HG02852 (cell line): ENCODE data around the gene ZNF385B.
"Not testable (repeated sequence)": the region's sequence is repeated elsewhere in the genome, so short reads cannot be mapped to it uniquely, and the experiment has no call there.

ENCODE experiments used
- ATAC-seq: cut with Tn5 transposase; IDR thresholded peaks from one replicate; pipeline ENCODE4 v1.9.1; 2021; ENCODE audit warnings: mild to moderate bottlenecking, moderate library complexity; ENCODE audit not compliant: unreplicated experiment

The ZNF385B gene

GRCh38 chr2:179805001-179805400 is 56.4 kb downstream of the ZNF385B start:
- no peak for ATAC-seq

GRCh38 chr2:179804206-179804605 is 57.2 kb downstream of the ZNF385B start:
- ATAC-seq = no peak

- no peak for ATAC-seq
Measured at GRCh38 chr2:179802051-179802882, 59.1 kb downstream of the ZNF385B start.

- no peak for ATAC-seq
Measured at GRCh38 chr2:179800776-179801175, 60.6 kb downstream of the ZNF385B start.

GRCh38 chr2:179796213-179797007 is 65.0 kb downstream of the ZNF385B start:
- ATAC-seq = no peak

- ATAC-seq = no peak
Measured at GRCh38 chr2:179793902-179794301, 67.5 kb downstream of the ZNF385B start.

GRCh38 chr2:179793238-179793637 is 68.2 kb downstream of the ZNF385B start:
- no peak for ATAC-seq

GRCh38 chr2:179790235-179791217 is 70.9 kb downstream of the ZNF385B start:
- no peak for ATAC-seq

- ATAC-seq = no peak
Measured at GRCh38 chr2:179788104-179788503, 73.3 kb downstream of the ZNF385B start.

GRCh38 chr2:179787601-179788000 is 73.8 kb downstream of the ZNF385B start:
- ATAC-seq = no peak

- no peak for ATAC-seq
Measured at GRCh38 chr2:179785902-179786301, 75.5 kb downstream of the ZNF385B start.

GRCh38 chr2:179782346-179782745 is 79.1 kb downstream of the ZNF385B start:
- ATAC-seq = not testable (repeated sequence)

- ATAC-seq = no peak
Measured at GRCh38 chr2:179773986-179774385, 87.4 kb downstream of the ZNF385B start.

GRCh38 chr2:179772346-179772745 is 89.1 kb downstream of the ZNF385B start:
- no peak for ATAC-seq

GRCh38 chr2:179771791-179772190 is 89.6 kb downstream of the ZNF385B start:
- no peak for ATAC-seq

GRCh38 chr2:179770029-179770428 is 91.4 kb downstream of the ZNF385B start:
- no peak for ATAC-seq

- no peak for ATAC-seq
Measured at GRCh38 chr2:179769323-179769722, 92.1 kb downstream of the ZNF385B start.

- ATAC-seq = no peak
Measured at GRCh38 chr2:179768765-179769164, 92.6 kb downstream of the ZNF385B start.

GRCh38 chr2:179765666-179766065 is 95.7 kb downstream of the ZNF385B start:
- ATAC-seq = no peak

GRCh38 chr2:179764710-179765109 is 96.7 kb downstream of the ZNF385B start:
- peak; percentile 87 for ATAC-seq

- no peak for ATAC-seq
Measured at GRCh38 chr2:179758636-179759035, 102.8 kb downstream of the ZNF385B start.
